Body of pancreas (tissue), 4 donors: ENCODE results near the gene CLEC3B. TPM values are rescaled to one million over a fixed set of nuclear protein-coding genes. Genes with fewer than 3 reads are reported as not detected.
"Not testable (repeated sequence)": the region's sequence is repeated elsewhere in the genome, so short reads cannot be mapped to it uniquely, and the experiment has no call there.

Source experiments
- ATAC-seq: fragments of 150-250 bp; one replicate; pipeline ENCODE4 v1.9.1; 2016
- DNase-seq, 4 donors: peaks; one replicate each; pipeline ENCODE4 v3.0.0-alpha.2; 2019
- H3K27ac ChIP-seq, 4 donors: fragments of 200-600 bp; sonication (generic); 1 replicate in 3 of 4; 2 replicates in 1 of 4; pipeline versions ENCODE4 v1.5.1 to v1.6.1; 2016 to 2019; ENCODE audit warnings: mild to moderate bottlenecking in 1 of 4, mixed read lengths in 1 of 4, moderate library complexity in 1 of 4
- H3K27me3 ChIP-seq, 2 donors: fragments of 200-600 bp; sonication (generic); one replicate each; pipeline ENCODE4 v1.6.0; 2016; ENCODE audit warnings: mild to moderate bottlenecking in 1 of 2
- H3K36me3 ChIP-seq, 2 donors: fragments of 200-600 bp; sonication (generic); replicated peaks in 1 of 2; 2 replicates each; pipeline ENCODE4 v1.5.1; 2016; ENCODE audit warnings: low read depth in 2 of 2; ENCODE audit not compliant: insufficient read depth in 1 of 2
- H3K4me1 ChIP-seq: fragments of 200-600 bp; sonication (generic); one replicate; pipeline ENCODE4 v1.6.0; 2016
- H3K4me3 ChIP-seq, 2 donors: fragments of 200-600 bp; sonication (generic); 1 replicate in 1 of 2; 2 replicates in 1 of 2; pipeline ENCODE4 v1.5.1; 2016 to 2019
- H3K9me3 ChIP-seq, 3 donors: fragments of 200-600 bp; sonication (generic); 1 replicate in 2 of 3; 2 replicates in 1 of 3; pipeline ENCODE4 v1.5.1; 2016
- POLR2A ChIP-seq, 3 donors: fragments of 450-650 bp; IDR thresholded peaks; one replicate each; pipeline ENCODE4 v1.6.1; 2016; ENCODE audit warnings: antibody characterized with exemption in 3 of 3, mild to moderate bottlenecking in 2 of 3
- WGBS, 2 donors: methylation state at CpG; one replicate each; pipeline ENCODE4 v1.1.5; 2017; 5-methylcytosine and 5-hydroxymethylcytosine counted together
- intact Hi-C: fragments of 100-400 bp; cut with DNase I; formaldehyde crosslinking; loops from one replicate; pipeline ENCODE4 v1.15.1; 2023
- total RNA-seq, 2 donors: library from RNA; depleted of rRNA; stranded (reverse); fragments of >200 nt; gene quantifications; one replicate each; pipeline ENCODE4 v1.1.0, GENCODE V29; 2016
- TF ChIP-seq, protein P1 (sequence below), 7 experiments: fragments of 450-650 bp in 4 of 7; fragments of 200-600 bp in 3 of 7; sonication (generic) in 3 of 7; IDR thresholded peaks; one replicate each; pipeline ENCODE4 v1.5.1; 2016 to 2019; ENCODE audit warnings: antibody characterized with exemption in 7 of 7

CLEC3B gene
- total RNA-seq, 2 donors from 2014 or later = 4.9 to 22.1 TPM

DNA sequence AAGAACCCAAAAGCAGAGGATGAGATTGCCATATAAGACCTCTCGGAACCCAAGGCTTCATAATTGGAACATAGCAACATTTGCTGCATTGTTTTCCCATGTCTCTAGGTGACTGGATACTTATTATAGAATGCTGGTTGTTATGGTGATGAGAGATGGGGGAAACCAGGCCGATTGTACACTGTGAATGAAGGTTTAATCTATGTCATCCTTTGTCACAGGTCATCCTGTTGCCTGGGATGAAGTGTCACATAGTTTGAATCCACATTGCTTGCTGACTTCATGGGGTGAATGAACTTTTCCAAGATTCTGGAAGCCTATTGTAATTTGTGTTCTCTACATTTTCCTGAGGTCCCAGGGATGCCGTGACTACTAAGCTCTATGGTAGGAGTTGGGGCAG is 41.8 kb downstream of the CLEC3B start:
- Histone ChIP-seq H3K27ac (no peak overlapping the region), H3K4me3 (no peak overlapping the region), H3K36me3 (no peaks in the 10 kb centered on the region), H3K9me3 (no peaks in the 10 kb centered on the region), H3K4me1 (no peaks in the 10 kb centered on the region), H3K27me3 (no peaks in the 10 kb centered on the region)
- TF ChIP-seq, protein P1, sequence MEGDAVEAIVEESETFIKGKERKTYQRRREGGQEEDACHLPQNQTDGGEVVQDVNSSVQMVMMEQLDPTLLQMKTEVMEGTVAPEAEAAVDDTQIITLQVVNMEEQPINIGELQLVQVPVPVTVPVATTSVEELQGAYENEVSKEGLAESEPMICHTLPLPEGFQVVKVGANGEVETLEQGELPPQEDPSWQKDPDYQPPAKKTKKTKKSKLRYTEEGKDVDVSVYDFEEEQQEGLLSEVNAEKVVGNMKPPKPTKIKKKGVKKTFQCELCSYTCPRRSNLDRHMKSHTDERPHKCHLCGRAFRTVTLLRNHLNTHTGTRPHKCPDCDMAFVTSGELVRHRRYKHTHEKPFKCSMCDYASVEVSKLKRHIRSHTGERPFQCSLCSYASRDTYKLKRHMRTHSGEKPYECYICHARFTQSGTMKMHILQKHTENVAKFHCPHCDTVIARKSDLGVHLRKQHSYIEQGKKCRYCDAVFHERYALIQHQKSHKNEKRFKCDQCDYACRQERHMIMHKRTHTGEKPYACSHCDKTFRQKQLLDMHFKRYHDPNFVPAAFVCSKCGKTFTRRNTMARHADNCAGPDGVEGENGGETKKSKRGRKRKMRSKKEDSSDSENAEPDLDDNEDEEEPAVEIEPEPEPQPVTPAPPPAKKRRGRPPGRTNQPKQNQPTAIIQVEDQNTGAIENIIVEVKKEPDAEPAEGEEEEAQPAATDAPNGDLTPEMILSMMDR (IDR thresholded peaks at IDR 0.05) = no peak
- TF ChIP-seq POLR2A (IDR thresholded peaks at IDR 0.05) = no peak
- intact Hi-C loops = no loop called here
- ATAC-seq (no peak), DNase-seq (no peak)
- whole genome bisulfite sequencing, 2 donors = 71% methylated on average over 3 of the region's 3 CpGs

DNA sequence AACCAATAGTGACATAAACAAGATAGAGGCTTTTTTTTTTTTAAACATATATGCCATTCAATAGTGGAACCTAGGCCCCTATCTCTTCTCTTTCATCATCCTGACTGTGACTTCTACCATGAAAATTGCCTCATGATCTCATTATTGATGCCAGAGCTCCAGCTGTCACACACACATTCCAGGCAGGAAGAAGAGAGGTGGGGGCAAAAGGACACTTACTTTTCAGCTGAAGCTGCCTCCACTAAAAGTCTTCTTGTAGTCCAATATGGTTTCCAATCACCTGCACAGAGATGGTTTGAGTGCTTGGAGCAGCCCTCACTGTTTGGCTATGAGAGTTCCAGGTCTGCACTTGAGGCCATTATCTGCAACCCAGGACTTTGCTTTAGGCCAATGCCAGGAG is 45.0 kb downstream of the CLEC3B start:
- Histone ChIP-seq H3K27me3 (no peaks in the 10 kb centered on the region), H3K36me3 (no peaks in the 10 kb centered on the region), H3K27ac (no peak overlapping the region), H3K9me3 (no peaks in the 10 kb centered on the region), H3K4me3 (no peak overlapping the region), H3K4me1 (no peaks in the 10 kb centered on the region)
- TF ChIP-seq, protein P1 (IDR thresholded peaks at IDR 0.05) = no peak
- TF ChIP-seq POLR2A (IDR thresholded peaks at IDR 0.05) = no peak
- DNase-seq = no peak
- intact Hi-C loops = no loop called here
- no peak for ATAC-seq

DNA sequence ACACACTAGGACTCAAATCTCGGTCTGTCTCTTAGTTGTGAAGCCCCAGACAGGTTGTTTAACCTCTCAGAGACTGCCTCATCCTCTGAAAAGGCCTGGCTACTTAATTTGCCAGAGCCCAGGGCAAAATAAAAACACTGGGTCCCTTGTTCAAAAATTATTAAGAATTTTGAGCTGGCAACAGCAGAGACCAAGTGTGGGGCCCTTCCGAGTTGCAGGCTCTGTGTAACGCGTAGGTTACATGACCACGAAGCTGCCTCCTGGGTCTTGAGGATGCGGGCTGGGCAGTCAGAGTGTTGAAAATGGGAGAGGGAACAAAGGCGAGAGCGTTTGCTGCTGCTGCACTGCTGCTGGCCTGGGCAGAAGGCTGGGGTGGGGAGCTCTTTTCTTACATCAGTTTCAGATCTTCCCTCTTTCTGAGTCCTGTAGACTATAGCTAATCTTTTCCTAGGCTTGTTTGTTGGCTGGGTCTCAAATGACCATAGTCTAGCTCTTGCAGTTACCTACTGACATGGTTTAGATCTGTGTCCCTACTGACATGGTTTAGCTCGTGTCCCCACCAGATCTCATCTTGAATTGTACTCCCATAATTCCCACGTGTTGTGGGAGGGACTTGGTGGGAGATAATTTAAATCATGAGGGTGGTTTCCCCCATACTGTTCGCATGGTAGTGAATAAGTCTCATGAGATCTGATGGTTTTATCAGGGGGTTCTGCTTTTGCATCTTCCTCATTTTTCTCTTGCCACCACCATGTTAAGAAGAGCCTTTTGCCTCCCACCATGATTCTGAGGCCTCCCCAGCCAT is 49.9 kb downstream of the CLEC3B start:
- no peak overlapping the region for H3K27ac ChIP-seq
- WGBS, 2 donors = 79% methylated on average over 11 of the region's 11 CpGs
- no peaks in the 10 kb centered on the region for H3K9me3 ChIP-seq
- no peak for DNase-seq
- no peaks in the 10 kb centered on the region for H3K36me3 ChIP-seq
- no peaks in the 10 kb centered on the region for H3K27me3 ChIP-seq
- no peak for ATAC-seq
- no peak overlapping the region for H3K4me3 ChIP-seq
- peaks cover 10% of the 10 kb centered on the region for H3K4me1 ChIP-seq
- TF ChIP-seq POLR2A (IDR thresholded peaks at IDR 0.05) = no peak
- TF ChIP-seq, protein P1 (IDR thresholded peaks at IDR 0.05) = no peak
- intact Hi-C loops = loop anchor here (1.0 kb wide), 1 partner anchor 10 kb away; no protein-coding TSS in a partner anchor

DNA sequence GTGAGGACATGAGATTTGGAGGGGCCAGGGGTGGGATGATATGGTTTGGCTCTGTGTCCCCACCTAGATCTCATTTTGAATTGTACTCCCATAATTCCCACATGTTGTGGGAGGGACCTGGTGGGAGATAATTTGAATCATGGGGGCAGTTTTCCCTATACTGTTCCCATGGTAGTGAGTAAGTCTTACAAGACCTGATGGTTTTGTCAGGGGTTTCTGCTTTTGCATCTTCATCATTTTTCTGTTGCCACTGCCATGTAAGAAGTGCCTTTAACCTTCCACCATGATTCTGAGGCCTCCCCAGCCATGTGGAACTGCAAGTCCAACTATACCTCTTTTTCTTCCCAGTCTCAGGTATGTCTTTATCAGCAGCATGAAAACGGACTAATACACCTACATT is 52.2 kb downstream of the CLEC3B start:
- H3K36me3 ChIP-seq, H3K4me3 ChIP-seq, H3K9me3 ChIP-seq, H3K27me3 ChIP-seq, ATAC-seq, DNase-seq, intact Hi-C loops, H3K27ac ChIP-seq: not testable (repeated sequence)
- 69 to 78% methylated on average over 1 of the region's 1 CpG for WGBS, 2 donors
- peaks cover 10% of the 10 kb centered on the region for H3K4me1 ChIP-seq

DNA sequence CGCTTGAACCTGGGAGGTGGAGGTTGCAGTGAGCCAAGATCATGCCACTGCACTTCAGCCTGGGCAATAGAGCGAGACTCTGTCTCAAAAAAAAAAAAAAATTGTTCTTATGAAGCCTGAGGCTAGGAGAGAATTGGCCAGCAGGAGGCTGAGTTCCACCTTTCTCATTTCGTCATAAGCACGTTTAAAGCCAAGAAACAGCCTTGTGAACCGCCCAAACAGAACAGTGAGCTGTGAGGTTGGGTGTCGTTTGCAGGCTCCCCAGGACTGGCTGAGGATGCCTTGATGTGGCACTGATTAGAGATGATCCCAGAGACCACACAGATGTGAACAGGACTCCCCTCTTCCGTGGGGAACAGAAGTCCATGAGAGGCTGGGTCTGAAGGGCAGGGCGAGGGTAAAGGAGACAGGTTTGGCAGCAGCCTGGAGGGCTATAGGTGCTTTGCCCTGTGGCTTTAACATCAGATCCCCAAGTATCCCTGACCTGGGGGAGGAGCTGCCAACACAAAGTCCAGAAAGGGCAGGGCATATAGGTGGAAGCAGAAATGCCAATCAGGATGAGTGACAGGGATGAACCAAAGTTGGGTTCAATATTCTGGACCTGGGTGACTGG is 52.9 kb downstream of the CLEC3B start:
- Histone ChIP-seq H3K4me1 (peaks cover 10% of the 10 kb centered on the region), H3K27me3 (no peaks in the 10 kb centered on the region), H3K27ac (no peak overlapping the region), H3K36me3 (no peaks in the 10 kb centered on the region), H3K4me3 (no peak overlapping the region), H3K9me3 (no peaks in the 10 kb centered on the region)
- ATAC-seq (peak; percentile 68), DNase-seq (peak; percentile 39 to 66 (median 48))
- intact Hi-C loops = no loop called here
- no peak for TF ChIP-seq POLR2A (IDR thresholded peaks at IDR 0.05)
- TF ChIP-seq, protein P1 (IDR thresholded peaks at IDR 0.05) = peak; percentile 17 to 54 (median 38)
- 52 to 65% methylated on average over 8 of the region's 8 CpGs for WGBS, 2 donors
